SK-N-SH treated with all-trans-retinoic acid at 6 μM for 48 hours (cell line): Measurements from ENCODE around the gene SSX2IP.

Source experiments
- ATAC-seq: fragments of 200-7000 bp; cut with Tn5 transposase; 3 replicates; pipeline ENCODE4 v1.9.1; 2020; ENCODE audit warnings: mild to moderate bottlenecking, moderate library complexity
- ARNTL ChIP-seq: fragments of 450-650 bp; formaldehyde crosslinking; IDR thresholded peaks from 2 replicates; pipeline ENCODE4 v1.5.0; 2020; ENCODE audit warnings: low read depth, mild to moderate bottlenecking, moderate library complexity, borderline replicate concordance
- BACH2 ChIP-seq: fragments of 250-450 bp; sonication (Bioruptor Pico); IDR thresholded peaks from 2 replicates; pipeline ENCODE4 v1.9.0; 2021; ENCODE audit warnings: mild to moderate bottlenecking, borderline replicate concordance
- CREB5 ChIP-seq: fragments of 250-450 bp; sonication (Bioruptor Pico); IDR thresholded peaks from 2 replicates; pipeline ENCODE4 v1.5.1; 2020; ENCODE audit warnings: low read depth, mild to moderate bottlenecking, moderate library complexity
- CSRNP3 ChIP-seq: fragments of 250-450 bp; sonication (Bioruptor Pico); IDR thresholded peaks from 2 replicates; pipeline ENCODE4 v1.5.1; 2021; ENCODE audit warnings: mild to moderate bottlenecking, moderate library complexity
- ESRRG ChIP-seq: fragments of 250-450 bp; sonication (Bioruptor Pico); IDR thresholded peaks from 2 replicates; pipeline ENCODE4 v1.6.1; 2021; ENCODE audit warnings: mild to moderate bottlenecking
- GLIS3 ChIP-seq: fragments of 250-450 bp; sonication (Bioruptor Pico); IDR thresholded peaks from 2 replicates; pipeline ENCODE4 v1.5.0; 2020; ENCODE audit warnings: mild to moderate bottlenecking, moderate library complexity
- ISL1 ChIP-seq: fragments of 250-450 bp; sonication (Bioruptor Pico); IDR thresholded peaks from 2 replicates; pipeline ENCODE4 v2.1.2; 2022; ENCODE audit warnings: mild to moderate bottlenecking, moderate library complexity
- OSR1 ChIP-seq: fragments of 250-450 bp; sonication (Bioruptor Pico); IDR thresholded peaks from 2 replicates; pipeline ENCODE4 v1.8.0; 2022; ENCODE audit warnings: moderate library complexity, mild to moderate bottlenecking, inconsistent platforms
- PATZ1 ChIP-seq: fragments of 250-450 bp; sonication (Bioruptor Pico); IDR thresholded peaks from 2 replicates; pipeline ENCODE4 v1.8.0; 2020; ENCODE audit warnings: mild to moderate bottlenecking, moderate library complexity, borderline replicate concordance
- POU6F1 ChIP-seq: fragments of 250-450 bp; sonication (Bioruptor Pico); IDR thresholded peaks from 2 replicates; pipeline ENCODE4 v1.8.0; 2021; ENCODE audit warnings: low read depth, mild to moderate bottlenecking, moderate library complexity, borderline replicate concordance
- PPARA ChIP-seq: fragments of 250-450 bp; sonication (Bioruptor Pico); IDR thresholded peaks from 2 replicates; pipeline ENCODE4 v1.5.0; 2020; ENCODE audit warnings: mild to moderate bottlenecking, borderline replicate concordance
- RARB ChIP-seq: fragments of 250-450 bp; sonication (Bioruptor Pico); IDR thresholded peaks from 2 replicates; pipeline ENCODE4 v1.8.0; 2021; ENCODE audit warnings: mild to moderate bottlenecking, moderate library complexity
- SNAI2 ChIP-seq: fragments of 250-450 bp; sonication (Bioruptor Pico); IDR thresholded peaks from 2 replicates; pipeline ENCODE4 v1.5.0; 2020; ENCODE audit warnings: mild to moderate bottlenecking, moderate library complexity
- TCF4 ChIP-seq: fragments of 250-450 bp; sonication (Bioruptor Pico); IDR thresholded peaks from 2 replicates; pipeline ENCODE4 v1.8.0; 2021; ENCODE audit warnings: mild to moderate bottlenecking, moderate library complexity, borderline replicate concordance
- TOX ChIP-seq: fragments of 250-450 bp; sonication (Bioruptor Pico); IDR thresholded peaks from 2 replicates; pipeline ENCODE4 v1.8.0; 2021; ENCODE audit warnings: mild to moderate bottlenecking, moderate library complexity, borderline replicate concordance
- TSHZ2 ChIP-seq: fragments of 250-450 bp; sonication (Bioruptor Pico); IDR thresholded peaks from 2 replicates; pipeline ENCODE4 v1.5.0; 2020; ENCODE audit warnings: mild to moderate bottlenecking, moderate library complexity
- ZFP30 ChIP-seq: fragments of 450-650 bp; formaldehyde crosslinking; IDR thresholded peaks from 2 replicates; pipeline ENCODE4 v1.5.0; 2022; ENCODE audit warnings: mild to moderate bottlenecking, moderate library complexity
- ZNF565 ChIP-seq: fragments of 450-650 bp; formaldehyde crosslinking; conservative IDR thresholded peaks from 2 replicates; pipeline ENCODE4 v1.5.0; 2020; ENCODE audit warnings: low read depth, mild to moderate bottlenecking, moderate library complexity
- ZNF70 ChIP-seq: fragments of 450-650 bp; formaldehyde crosslinking; IDR thresholded peaks from 2 replicates; pipeline ENCODE4 v1.5.0; 2020; ENCODE audit warnings: mild to moderate bottlenecking, moderate library complexity
- ZNF8 ChIP-seq: fragments of 450-650 bp; formaldehyde crosslinking; IDR thresholded peaks from 2 replicates; pipeline ENCODE4 v1.5.0; 2020; ENCODE audit warnings: mild to moderate bottlenecking, moderate library complexity

Gene SSX2IP

GRCh38 chr1:84690397-84691121 is at the start of gene SSX2IP:
SSX2IP (minus strand) TSS chr1:84690461; CDS start chr1:84671219, 19,242 bp downstream.
- no peak for TF ChIP-seq PPARA (CRISPR knock-in tag)
- no peak for TF ChIP-seq ISL1 (CRISPR knock-in tag)
- no peak for TF ChIP-seq TOX
- peak; percentile 96; the same call in 1 of the 2 replicates for TF ChIP-seq SNAI2 (CRISPR knock-in tag)
- TF ChIP-seq ZNF70 = no peak
- ATAC-seq = peak; percentile 88

GRCh38 chr1:84738237-84738636 is 48.0 kb upstream of the SSX2IP start:
- no peak for ATAC-seq

GRCh38 chr1:84737590-84737989 is 47.3 kb upstream of the SSX2IP start:
- ATAC-seq = no peak
- no peak for TF ChIP-seq ARNTL (CRISPR knock-in tag)
- TF ChIP-seq BACH2 (CRISPR knock-in tag) = no peak
- TF ChIP-seq RARB (CRISPR knock-in tag) = no peak
- no peak for TF ChIP-seq OSR1
- TF ChIP-seq POU6F1 (CRISPR knock-in tag) = no peak
- TF ChIP-seq ZNF565 (CRISPR knock-in tag) = no peak
- TF ChIP-seq TCF4 (CRISPR knock-in tag) = no peak
- TF ChIP-seq ZNF8 = no peak
- TF ChIP-seq SNAI2 (CRISPR knock-in tag) = no peak
- no peak for TF ChIP-seq CREB5

More at GRCh38 chr1:84738237-84738636, 48.0 kb upstream of the SSX2IP start:
- TF ChIP-seq ARNTL (CRISPR knock-in tag) (no peak), OSR1 (no peak), ZFP30 (CRISPR knock-in tag) (no peak), ISL1 (CRISPR knock-in tag) (no peak), RARB (CRISPR knock-in tag) (no peak), ESRRG (CRISPR knock-in tag) (no peak), GLIS3 (CRISPR knock-in tag) (no peak), BACH2 (CRISPR knock-in tag) (no peak), TOX (no peak), TSHZ2 (CRISPR knock-in tag) (no peak), PATZ1 (CRISPR knock-in tag) (no peak), CSRNP3 (CRISPR knock-in tag) (no peak)
